SK-N-SH (cell line): ENCODE results near the gene PIGW. TPM values are rescaled to one million over a fixed set of nuclear protein-coding genes. Genes with fewer than 3 reads are reported as not detected.

Experiments used
- CTCF ChIA-PET: fragments of 300-600, 350-600 bp; formaldehyde crosslinking; extraction: SDS; loops from one replicate; lab custom pipeline; 2021; lab: Yijun Ruan, JAX
- POLR2A ChIA-PET: fragments of 350-600 bp; sonication (Branson Sonifier 250); formaldehyde crosslinking; extraction: SDS; loops from one replicate; lab custom pipeline; 2020; ENCODE audit warnings: antibody characterized with exemption, inconsistent platforms; lab: Yijun Ruan, JAX
- DNase-seq: peaks from one replicate; pipeline ENCODE4 v3.0.0; 2012
- H2AFZ ChIP-seq: fragments of 200-600 bp; sonication (generic); 2 replicates; pipeline ENCODE4 v1.8.1; 2016; ENCODE audit warnings: antibody characterized with exemption, mild to moderate bottlenecking, low read depth
- H3F3A ChIP-seq: fragments of 200-600 bp; sonication (generic); replicated peaks from 2 replicates; pipeline ENCODE3; 2016; ENCODE audit warnings: antibody characterized with exemption, mild to moderate bottlenecking; ENCODE audit not compliant: insufficient read depth
- H3K27ac ChIP-seq, 2 experiments: fragments of 200-500 bp in 1 of 2; fragments of 200-600 bp in 1 of 2; sonication (Bioruptor generic) in 1 of 2; sonication (generic), shearing (Covaris generic) in 1 of 2; 2 replicates each; pipeline versions ENCODE4 v1.5.1 to v1.6.1; 2014 to 2016; ENCODE audit warnings: low read depth in 2 of 2, inconsistent platforms in 1 of 2, low read length in 1 of 2, mild to moderate bottlenecking in 1 of 2, mixed read lengths in 1 of 2
- H3K27me3 ChIP-seq: fragments of 200-600 bp; sonication (generic), shearing (Covaris generic); 2 replicates; pipeline ENCODE4 v1.6.1; 2016; ENCODE audit warnings: mixed run types; ENCODE audit not compliant: insufficient read depth
- H3K36me3 ChIP-seq, 2 experiments: fragments of 200-500 bp in 1 of 2; fragments of 200-600 bp in 1 of 2; sonication (Bioruptor generic) in 1 of 2; sonication (generic) in 1 of 2; replicated peaks in 1 of 2; 2 replicates each; pipeline versions ENCODE3 to v1.5.1; 2014 to 2016; ENCODE audit warnings: low read length in 1 of 2, mild to moderate bottlenecking in 1 of 2; ENCODE audit not compliant: insufficient read depth in 2 of 2, control insufficient read depth in 1 of 2
- H3K4me1 ChIP-seq, 2 experiments: fragments of 200-500 bp in 1 of 2; fragments of 200-600 bp in 1 of 2; sonication (Bioruptor generic) in 1 of 2; sonication (generic), shearing (Covaris generic) in 1 of 2; 2 replicates each; pipeline versions ENCODE4 v1.5.1 to v1.6.1; 2014 to 2016; ENCODE audit warnings: low read depth in 1 of 2, low read length in 1 of 2, mixed run types in 1 of 2; ENCODE audit not compliant: insufficient read depth in 2 of 2, control insufficient read depth in 1 of 2
- H3K4me2 ChIP-seq: fragments of 200-600 bp; sonication (generic), shearing (Covaris generic); 2 replicates; pipeline ENCODE4 v1.6.1; 2017; ENCODE audit warnings: mixed run types
- H3K4me3 ChIP-seq, 2 experiments: fragments of 200-500 bp in 1 of 2; fragments of 200-600 bp in 1 of 2; sonication (Bioruptor generic) in 1 of 2; sonication (generic), shearing (Covaris generic) in 1 of 2; 2 replicates each; pipeline versions ENCODE4 v1.5.1 to v1.8.1; 2014 to 2016; ENCODE audit warnings: low read depth in 2 of 2, inconsistent platforms in 1 of 2, low read length in 1 of 2, mild to moderate bottlenecking in 1 of 2, mixed read lengths in 1 of 2, moderate library complexity in 1 of 2
- H3K79me2 ChIP-seq: fragments of 200-600 bp; sonication (generic); 2 replicates; pipeline ENCODE4 v1.8.1; 2017; ENCODE audit warnings: mild to moderate bottlenecking; ENCODE audit not compliant: insufficient read depth
- H3K9ac ChIP-seq: fragments of 200-600 bp; sonication (generic); 2 replicates; pipeline ENCODE4 v1.6.1; 2017; ENCODE audit warnings: mixed run types
- H3K9me2 ChIP-seq: fragments of 200-600 bp; sonication (generic); 2 replicates; pipeline ENCODE4 v1.6.1; 2017; ENCODE audit warnings: mixed run types
- H3K9me3 ChIP-seq: fragments of 200-600 bp; sonication (generic); 2 replicates; pipeline ENCODE4 v1.6.1; 2017; ENCODE audit warnings: mixed run types, mild to moderate bottlenecking, moderate library complexity
- H4K20me1 ChIP-seq: fragments of 200-600 bp; sonication (generic); 2 replicates; pipeline ENCODE4 v1.6.1; 2017; ENCODE audit warnings: mild to moderate bottlenecking, mixed run types; ENCODE audit not compliant: insufficient read depth
- ELF1 ChIP-seq: IDR thresholded peaks from 2 replicates; pipeline ENCODE4 v1.4.0; 2012
- EZH2phosphoT487 ChIP-seq: fragments of 200-600 bp; sonication (generic); IDR thresholded peaks from 2 replicates; pipeline ENCODE4 v1.6.1; 2017; ENCODE audit warnings: low read depth, mixed run types, mild to moderate bottlenecking, antibody characterized with exemption, moderate library complexity, borderline replicate concordance
- FOSL2 ChIP-seq: IDR thresholded peaks from 2 replicates; pipeline ENCODE4 v1.4.0; 2012; ENCODE audit warnings: low read depth, mild to moderate bottlenecking, moderate library complexity, borderline replicate concordance
- FOXM1 ChIP-seq: IDR thresholded peaks from 2 replicates; pipeline ENCODE4 v1.4.0; 2012; ENCODE audit warnings: low read depth, mild to moderate bottlenecking
- GABPA ChIP-seq: IDR thresholded peaks from 2 replicates; pipeline ENCODE4 v1.4.0; 2012; ENCODE audit warnings: low read depth, mild to moderate bottlenecking
- MEF2A ChIP-seq: IDR thresholded peaks from 2 replicates; pipeline ENCODE4 v1.4.0; 2012; ENCODE audit warnings: low read depth, borderline replicate concordance
- MXI1 ChIP-seq: IDR thresholded peaks from 2 replicates; pipeline ENCODE4 v1.6.1; 2012; ENCODE audit warnings: mild to moderate bottlenecking, low read depth, low read length, improper control_type of control experiment
- NRF1 ChIP-seq: IDR thresholded peaks from 2 replicates; pipeline ENCODE4 v1.6.1; 2012; ENCODE audit warnings: low read depth, mild to moderate bottlenecking, low read length
- POLR2AphosphoS5 ChIP-seq: IDR thresholded peaks from 2 replicates; pipeline ENCODE4 v1.6.1; 2012; ENCODE audit warnings: low read depth, low read length
- RAD21 ChIP-seq: IDR thresholded peaks from 2 replicates; pipeline ENCODE4 v1.6.1; 2012; ENCODE audit warnings: mild to moderate bottlenecking, low read length
- RCOR1 ChIP-seq: fragments of 150-350 bp; IDR thresholded peaks from 2 replicates; pipeline ENCODE4 v1.6.1; 2017; ENCODE audit warnings: antibody characterized with exemption, low read length
- RFX5 ChIP-seq: IDR thresholded peaks from 2 replicates; pipeline ENCODE4 v1.6.1; 2012; ENCODE audit warnings: mild to moderate bottlenecking, improper control_type of control experiment, low read length
- TAF1 ChIP-seq: IDR thresholded peaks from 2 replicates; pipeline ENCODE4 v1.6.1; 2012; ENCODE audit warnings: low read depth, mild to moderate bottlenecking, low read length, moderate library complexity, borderline replicate concordance
- TCF12 ChIP-seq: IDR thresholded peaks from 2 replicates; pipeline ENCODE4 v1.4.0; 2012
- TEAD4 ChIP-seq: IDR thresholded peaks from 2 replicates; pipeline ENCODE4 v1.4.0; 2012; ENCODE audit warnings: mild to moderate bottlenecking, borderline replicate concordance; ENCODE audit not compliant: insufficient read depth
- WGBS: methylation state at CpG from one replicate; pipeline ENCODE4 v1.1.6; 2017; ENCODE audit warnings: low lambda C conversion rate; 5-methylcytosine and 5-hydroxymethylcytosine counted together
- polyA plus RNA-seq, 3 experiments: library from polyadenylated mRNA; depleted of rRNA; stranded (reverse); fragments of >200 nt; gene quantifications; 2 replicates each; pipeline ENCODE4 v1.2.3, GENCODE V29; 2012
- TF ChIP-seq, protein P1 (sequence below): IDR thresholded peaks from 2 replicates; pipeline ENCODE4; 2012
- TF ChIP-seq, protein P2 (sequence below): IDR thresholded peaks from 2 replicates; pipeline ENCODE4 v1.4.0; 2012; ENCODE audit warnings: low read depth, borderline replicate concordance

The PIGW gene
- polyA plus RNA-seq, 1 of the 3 experiments (the other 2 are of a cell fraction) = 10.1 TPM

DNA sequence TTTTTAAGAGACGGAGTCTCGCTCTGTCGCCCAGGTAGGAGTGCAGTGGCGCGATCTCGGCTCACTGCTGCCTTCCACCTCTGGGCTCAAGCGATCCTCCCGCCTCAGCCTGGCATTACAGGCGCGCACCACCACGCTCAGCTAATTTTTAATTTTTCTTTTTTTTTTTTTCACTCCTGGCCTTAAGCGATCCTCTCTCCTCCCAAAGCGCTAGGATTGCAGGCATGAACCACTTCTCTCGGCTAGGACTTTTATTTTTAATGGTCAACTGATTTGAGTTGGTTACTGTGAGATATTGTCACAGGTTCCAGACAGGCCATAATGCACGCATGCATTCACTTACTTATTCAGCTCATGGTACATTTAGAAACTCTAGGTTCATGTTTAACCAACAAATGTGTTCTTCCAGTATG is 888 bp downstream of the PIGW start:
- no peak for DNase-seq
- TF ChIP-seq TCF12 (no peak), RCOR1 (peak; percentile 13; the same call in 1 of the 2 replicates)
- H3K4me2 ChIP-seq = peak overlapping the region; percentile 100
- 5% methylated on average over 15 of the region's 15 CpGs for whole genome bisulfite sequencing
- ChIA-PET POLR2A (interaction anchor here (0.6 to 3.2 kb wide), 5 partner anchors 9 to 184 kb away, joined by 3 to 37 read pairs (median 4); partner anchors contain the start of gene GGNBP2), CTCF (interaction anchor here (0.7 to 2.8 kb wide), 7 partner anchors 7 to 512 kb away, joined by 3 to 16 read pairs (median 3); partner anchors contain the start of genes GGNBP2 and MRM1)
- no peaks in the 10 kb centered on the region for H3K9me2 ChIP-seq
- H3K79me2 ChIP-seq = peaks cover 37% of the 10 kb centered on the region
- peaks cover 0 to 8% of the 10 kb centered on the region in 2 experiments; a peak in 2 of 4 replicates for H3K4me1 ChIP-seq
- H3K9me3 ChIP-seq = no peaks in the 10 kb centered on the region
- peaks cover 24% of the 10 kb centered on the region for H3F3A ChIP-seq
- peak overlapping the region; percentile 87 to 88 for H3K4me3 ChIP-seq
- H3K9ac ChIP-seq = peak overlapping the region; percentile 96; the same call in 1 of the 2 replicates
- H4K20me1 ChIP-seq = no peaks in the 10 kb centered on the region
- H2AFZ ChIP-seq = peak overlapping the region; percentile 97; the same call in 1 of the 2 replicates
- no peaks in the 10 kb centered on the region for H3K27me3 ChIP-seq
- H3K36me3 ChIP-seq = peaks cover 40 to 41% of the 10 kb centered on the region in 2 experiments
- peak overlapping the region; percentile 95 to 96 for H3K27ac ChIP-seq

DNA sequence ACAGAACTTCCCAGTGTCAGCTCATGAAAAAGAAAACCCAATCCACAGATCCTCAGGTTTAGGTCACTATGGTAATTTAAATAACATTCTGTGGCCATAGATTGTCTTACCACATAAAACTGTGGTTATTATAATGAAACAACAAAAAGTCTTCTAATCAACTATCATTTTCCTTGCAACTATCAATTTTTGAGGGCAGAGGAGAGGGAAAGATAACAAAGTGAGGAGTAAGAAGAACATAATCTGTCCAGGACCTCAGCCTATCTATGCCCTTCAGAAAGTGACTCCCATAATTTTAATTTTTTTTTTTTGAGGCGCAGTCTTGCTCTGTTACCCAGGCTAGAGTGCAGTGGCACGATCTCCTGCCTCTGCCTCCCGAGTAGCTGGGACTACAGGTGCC is 5.9 kb downstream of the PIGW start:
- H3K79me2 ChIP-seq = peaks cover 57% of the 10 kb centered on the region
- TF ChIP-seq RFX5 (no peak), MXI1 (no peak)
- POLR2A ChIA-PET = no interaction called here

DNA sequence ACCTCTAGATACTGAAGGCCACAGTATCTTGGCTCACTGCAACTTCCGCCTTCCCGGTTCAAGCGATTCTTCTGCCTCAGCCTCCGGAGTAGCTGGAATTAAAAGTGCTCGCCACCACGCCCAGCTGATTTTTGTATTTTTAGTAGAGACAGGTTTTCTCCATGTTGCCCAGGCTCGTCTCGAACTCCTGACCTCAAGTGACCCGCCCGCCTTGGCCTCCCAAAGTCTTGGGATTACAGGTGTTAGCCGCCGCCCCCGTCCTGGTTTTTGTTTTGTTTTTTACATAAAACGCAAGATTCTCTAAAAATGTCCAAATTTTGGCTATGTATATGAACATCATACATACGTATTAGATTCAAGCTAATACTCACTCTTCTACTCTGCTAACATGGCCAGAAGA is 8.0 kb downstream of the PIGW start:
- ChIA-PET CTCF (interaction anchor here (2.9 kb wide), 1 partner anchor 8 kb away, joined by 13 read pairs; the partner anchor contains the start of genes MYO19 and PIGW), POLR2A (interaction anchor here (4.8 kb wide), 1 partner anchor 8 kb away, joined by 37 read pairs; the partner anchor contains the start of genes MYO19 and PIGW)
- no peak overlapping the region for H3K9ac ChIP-seq

More for the DNA sequence above, 5.9 kb downstream of the PIGW start:
- Histone ChIP-seq H3K36me3 (peaks cover 18 to 29% of the 10 kb centered on the region in 2 experiments), H3K4me2 (no peak overlapping the region), H3K9ac (no peak overlapping the region), H3K27ac (no peak overlapping the region), H4K20me1 (no peaks in the 10 kb centered on the region), H3K9me2 (no peaks in the 10 kb centered on the region), H2AFZ (no peak overlapping the region), H3K4me1 (no peaks in the 10 kb centered on the region; a peak in 1 of 4 replicates), H3K27me3 (no peaks in the 10 kb centered on the region), H3K9me3 (no peaks in the 10 kb centered on the region), H3F3A (peaks cover 24% of the 10 kb centered on the region), H3K4me3 (no peak overlapping the region)
- CTCF ChIA-PET = no interaction called here
- DNase-seq = no peak
- 98% methylated on average over 3 of the region's 3 CpGs for WGBS

More for the DNA sequence above, 8.0 kb downstream of the PIGW start:
- DNase-seq = no peak
- Histone ChIP-seq H4K20me1 (peaks cover 19% of the 10 kb centered on the region), H2AFZ (no peak overlapping the region), H3K27me3 (no peaks in the 10 kb centered on the region), H3K4me2 (no peak overlapping the region), H3K9me2 (no peaks in the 10 kb centered on the region), H3K36me3 (peaks cover 18 to 27% of the 10 kb centered on the region in 2 experiments), H3K27ac (no peak overlapping the region), H3K79me2 (peaks cover 59% of the 10 kb centered on the region), H3K4me3 (no peak overlapping the region), H3K4me1 (peaks cover 0 to 9% of the 10 kb centered on the region in 2 experiments; a peak in 1 of 4 replicates), H3F3A (peaks cover 24% of the 10 kb centered on the region), H3K9me3 (no peaks in the 10 kb centered on the region)
- TF ChIP-seq TAF1 (no peak), GABPA (no peak), ELF1 (no peak), FOSL2 (no peak), TCF12 (no peak), POLR2AphosphoS5 (no peak), MEF2A (no peak), TEAD4 (no peak), NRF1 (no peak), RFX5 (no peak), RAD21 (no peak), EZH2phosphoT487 (no peak), FOXM1 (no peak)
- TF ChIP-seq, protein P1, sequence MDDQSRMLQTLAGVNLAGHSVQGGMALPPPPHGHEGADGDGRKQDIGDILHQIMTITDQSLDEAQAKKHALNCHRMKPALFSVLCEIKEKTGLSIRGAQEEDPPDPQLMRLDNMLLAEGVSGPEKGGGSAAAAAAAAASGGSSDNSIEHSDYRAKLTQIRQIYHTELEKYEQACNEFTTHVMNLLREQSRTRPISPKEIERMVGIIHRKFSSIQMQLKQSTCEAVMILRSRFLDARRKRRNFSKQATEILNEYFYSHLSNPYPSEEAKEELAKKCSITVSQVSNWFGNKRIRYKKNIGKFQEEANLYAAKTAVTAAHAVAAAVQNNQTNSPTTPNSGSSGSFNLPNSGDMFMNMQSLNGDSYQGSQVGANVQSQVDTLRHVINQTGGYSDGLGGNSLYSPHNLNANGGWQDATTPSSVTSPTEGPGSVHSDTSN = no peak
- TF ChIP-seq, protein P2, sequence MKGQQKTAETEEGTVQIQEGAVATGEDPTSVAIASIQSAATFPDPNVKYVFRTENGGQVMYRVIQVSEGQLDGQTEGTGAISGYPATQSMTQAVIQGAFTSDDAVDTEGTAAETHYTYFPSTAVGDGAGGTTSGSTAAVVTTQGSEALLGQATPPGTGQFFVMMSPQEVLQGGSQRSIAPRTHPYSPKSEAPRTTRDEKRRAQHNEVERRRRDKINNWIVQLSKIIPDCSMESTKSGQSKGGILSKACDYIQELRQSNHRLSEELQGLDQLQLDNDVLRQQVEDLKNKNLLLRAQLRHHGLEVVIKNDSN = no peak
- whole genome bisulfite sequencing = 96% methylated on average over 15 of the region's 15 CpGs
